NCI-H1092 treated with DMSO at 0.1 percent for 48 hours (cell line): Measurements from ENCODE around the gene SGO2.
"Not testable (repeated sequence)": the region's sequence is repeated elsewhere in the genome, so short reads cannot be mapped to it uniquely, and the experiment has no call there.

Source experiments
- DNase-seq: peaks from one replicate; lab custom pipeline; 2025; lab: John Stamatoyannopoulos, UW

The SGO2 gene

GRCh38 chr2:200596774-200597570 lies 71.0 kb downstream of the SGO2 start:
- DNase-seq, result no peak

GRCh38 chr2:200599206-200599605 lies 73.2 kb downstream of the SGO2 start:
- no peak for DNase-seq

GRCh38 chr2:200600549-200601225 lies 74.7 kb downstream of the SGO2 start:
- DNase-seq, result no peak

GRCh38 chr2:200602584-200602983 lies 76.6 kb downstream of the SGO2 start:
- DNase-seq, result no peak

- DNase-seq, result no peak
Measured at GRCh38 chr2:200603972-200604371, 78.0 kb downstream of the SGO2 start.

DNA sequence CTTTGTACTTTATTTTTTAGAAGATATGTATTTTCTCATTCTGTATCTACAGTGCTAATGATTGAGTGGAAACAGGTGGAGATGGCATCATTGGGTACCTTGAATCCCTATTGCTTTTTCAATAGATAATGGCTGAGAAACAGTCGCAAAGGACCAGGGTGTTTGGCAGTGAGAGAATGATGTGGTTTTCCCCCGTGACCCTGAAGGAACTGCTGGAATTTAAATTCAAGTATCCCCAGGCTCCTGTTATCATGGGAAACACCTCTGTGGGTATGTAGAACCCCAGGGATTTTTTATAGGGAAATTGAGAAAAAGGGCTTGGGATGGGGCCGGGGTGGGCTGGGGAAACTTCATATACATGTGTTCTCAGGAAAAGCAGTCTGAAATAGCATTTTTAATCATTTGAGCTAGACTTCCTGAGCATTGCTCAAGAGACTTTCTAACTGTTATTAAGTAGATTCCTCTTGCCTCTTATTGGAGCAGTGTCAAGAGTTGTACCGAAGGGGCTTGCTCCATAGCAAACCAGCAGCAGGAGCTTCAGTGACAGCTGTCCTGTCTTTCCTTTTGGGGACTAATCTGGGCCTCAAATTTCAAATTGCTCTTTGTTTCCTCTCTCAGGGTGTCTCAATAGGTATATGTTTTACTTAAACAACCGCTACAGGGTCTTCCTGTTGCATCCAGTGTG lies 78.7 kb downstream of the SGO2 start:
- DNase-seq, result no peak

DNA sequence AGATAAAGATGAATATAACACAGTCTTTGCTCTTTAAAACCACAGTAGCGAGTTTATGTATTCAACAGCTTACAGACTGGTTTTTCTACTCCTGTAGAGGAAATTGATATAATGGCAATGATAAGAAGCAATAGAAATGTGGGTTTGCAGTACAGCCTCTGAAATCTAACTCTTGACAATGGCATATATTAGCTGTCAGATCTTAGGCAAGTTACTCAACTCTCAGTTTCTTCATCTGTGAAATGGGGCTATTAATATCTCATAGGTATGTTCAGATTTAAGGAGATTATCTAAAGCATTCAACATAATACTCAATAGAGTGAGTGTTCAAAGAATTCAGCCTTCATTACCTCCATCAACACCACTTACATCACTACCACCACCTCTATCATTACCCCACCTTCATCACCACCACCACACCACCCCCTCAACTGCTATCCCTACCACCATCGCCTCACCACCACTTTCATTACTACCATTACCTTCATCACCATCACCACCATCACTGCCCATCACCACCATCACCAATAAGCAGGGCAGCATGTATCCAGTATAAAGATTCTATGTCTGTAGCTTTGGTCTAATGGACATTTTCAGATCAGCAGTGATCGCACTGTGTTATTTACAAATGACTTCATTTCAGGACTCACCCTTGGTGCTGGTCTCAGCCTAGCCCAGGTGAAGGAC lies 82.5 kb downstream of the SGO2 start:
- DNase-seq, result no peak

- DNase-seq, result no peak
Measured at GRCh38 chr2:200609028-200609614, 83.1 kb downstream of the SGO2 start.

DNA sequence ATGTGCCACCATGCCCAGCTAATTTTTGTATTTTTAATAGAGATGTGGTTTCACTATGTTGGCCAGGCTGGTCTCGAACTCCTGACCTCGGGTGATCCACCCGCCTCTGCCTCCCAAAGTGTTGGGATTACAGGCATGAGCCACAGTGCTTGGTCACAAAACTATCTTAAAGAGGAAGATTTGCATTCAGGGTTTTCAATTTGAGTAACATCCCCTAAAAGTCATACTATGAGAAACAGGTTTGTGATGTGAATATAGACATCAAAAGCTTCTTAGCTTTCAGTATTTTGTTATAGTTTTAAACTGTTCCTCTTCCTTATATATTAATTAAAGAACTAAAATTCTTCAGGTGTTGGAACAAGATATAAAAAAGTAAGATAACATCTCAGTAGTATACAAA lies 84.2 kb downstream of the SGO2 start:
- DNase-seq, result not testable (repeated sequence)

DNA sequence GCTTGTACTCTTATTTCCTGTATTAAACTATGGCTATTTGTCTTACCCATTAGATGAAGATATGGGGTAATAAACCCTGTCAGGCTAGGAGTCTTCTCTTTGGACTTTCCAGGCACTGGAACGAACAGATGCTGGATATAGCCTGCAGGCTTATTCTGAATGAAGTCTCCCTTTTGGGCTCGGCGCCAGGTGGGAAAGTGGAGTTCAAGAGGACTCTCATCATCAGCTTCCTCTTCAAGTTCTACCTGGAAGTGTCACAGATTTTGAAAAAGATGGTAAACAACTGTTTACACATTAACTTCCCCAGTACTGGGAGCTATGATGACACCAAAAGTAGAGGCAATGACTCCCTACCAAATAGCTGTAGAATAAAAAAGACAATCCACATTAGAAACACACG lies 87.7 kb downstream of the SGO2 start:
- DNase-seq, result no peak

DNA sequence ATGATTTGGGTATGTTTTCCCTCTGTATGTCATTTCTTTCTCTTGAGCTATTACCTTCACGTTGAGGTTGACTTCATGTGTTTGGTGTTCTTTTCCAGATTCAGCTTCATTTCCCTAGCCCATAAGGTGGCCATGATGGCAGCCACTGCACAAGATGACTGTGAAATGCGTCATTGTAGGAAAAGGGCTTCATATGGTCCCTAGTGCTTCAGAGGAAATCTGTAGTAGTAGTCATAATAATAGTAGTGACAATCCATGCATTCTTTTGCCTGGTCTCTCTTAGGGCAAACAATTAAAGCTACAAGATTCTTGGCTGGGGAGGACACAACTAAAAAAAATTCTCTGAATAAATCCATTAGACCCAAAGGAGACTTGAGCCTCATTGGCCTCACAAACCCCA lies 88.2 kb downstream of the SGO2 start:
- no peak for DNase-seq

- no peak for DNase-seq
Measured at GRCh38 chr2:200615247-200615646, 89.2 kb downstream of the SGO2 start.

- no peak for DNase-seq
Measured at GRCh38 chr2:200616193-200616592, 90.2 kb downstream of the SGO2 start.

DNA sequence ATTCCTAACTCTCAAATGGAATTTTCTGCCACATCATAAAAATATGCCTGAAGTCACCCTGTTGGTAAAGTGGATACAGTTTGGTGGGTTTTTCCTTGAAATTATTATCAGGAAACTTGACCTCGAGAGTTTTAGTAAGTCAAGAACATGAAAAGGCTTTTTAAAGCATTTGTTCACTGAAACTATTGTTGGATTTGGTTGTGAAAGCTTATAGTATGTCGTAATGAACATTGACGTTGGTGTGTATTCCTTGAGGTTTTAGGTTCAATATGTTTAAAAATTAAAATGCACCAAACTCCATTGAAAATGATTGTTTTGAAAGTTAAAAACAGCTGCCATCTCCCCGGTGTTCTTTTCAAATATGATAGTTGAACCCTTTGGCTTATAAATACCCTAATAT lies 90.6 kb downstream of the SGO2 start:
- DNase-seq, result no peak

- no peak for DNase-seq
Measured at GRCh38 chr2:200617156-200618053, 91.4 kb downstream of the SGO2 start.

DNA sequence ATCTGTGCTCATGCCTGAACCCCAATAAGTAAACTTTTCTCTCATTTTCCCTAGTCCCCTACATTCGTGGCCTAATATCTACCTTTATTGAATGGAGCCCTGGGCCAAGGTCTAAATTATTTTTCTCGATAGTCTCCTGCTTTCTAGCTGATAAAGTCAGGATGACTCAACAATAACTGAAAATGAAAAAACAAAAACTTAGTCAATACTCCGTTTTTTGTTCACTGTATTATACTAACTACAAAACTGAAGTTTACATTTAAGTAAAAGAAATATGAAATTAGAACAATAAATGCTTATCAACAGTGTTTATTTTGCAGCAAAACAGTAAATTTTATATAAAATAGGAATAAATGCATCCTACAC lies 92.0 kb downstream of the SGO2 start:
- DNase-seq, result no peak

DNA sequence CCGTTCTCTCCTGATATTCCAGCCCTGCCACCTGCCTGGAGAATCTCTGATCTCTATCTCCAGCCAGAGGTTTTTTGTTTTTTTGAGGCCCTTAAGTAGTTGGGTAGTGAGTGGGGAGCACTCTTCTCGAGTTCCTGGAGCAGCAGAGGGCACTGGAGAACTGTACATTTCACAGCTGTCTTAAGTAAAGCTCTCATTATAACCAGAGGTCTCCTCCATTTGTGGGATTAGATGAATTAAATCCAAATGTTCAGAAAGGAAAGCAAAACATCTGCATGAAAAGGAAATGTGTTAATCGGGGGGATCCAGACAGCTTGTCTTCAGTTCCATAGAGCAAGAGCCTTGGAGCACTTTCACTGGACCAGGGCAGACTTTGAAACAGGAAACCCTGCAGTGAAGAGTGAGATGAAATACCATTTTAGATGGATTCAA lies 92.6 kb downstream of the SGO2 start:
- DNase-seq, result peak; percentile 2

DNA sequence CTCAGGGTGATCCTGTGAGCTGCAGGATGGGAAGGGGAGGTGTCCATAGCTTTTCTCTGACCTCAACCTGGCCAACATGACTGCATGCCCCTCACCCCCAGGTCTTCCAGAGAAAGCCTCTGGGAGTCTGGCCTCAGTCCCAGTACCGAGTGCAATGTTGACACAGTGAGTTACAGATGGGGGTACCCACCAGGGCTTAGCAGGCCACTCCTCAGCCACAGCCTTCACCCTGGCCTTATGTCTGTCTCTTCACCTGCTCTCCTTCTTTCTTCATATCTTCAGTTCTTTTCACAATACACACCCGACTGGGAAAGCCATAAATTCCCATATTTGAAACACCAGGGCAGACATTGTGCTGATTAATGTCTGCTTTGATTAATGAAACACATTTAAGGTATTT lies 93.3 kb downstream of the SGO2 start:
- peak; percentile 22 for DNase-seq

GRCh38 chr2:200620606-200621390 lies 94.8 kb downstream of the SGO2 start:
- DNase-seq, result no peak

GRCh38 chr2:200622106-200622505 lies 96.1 kb downstream of the SGO2 start:
- no peak for DNase-seq
